Epithelial cell of alveolus of lung (primary cell): ENCODE results near the gene CEP70. TPM values are rescaled to one million over a fixed set of nuclear protein-coding genes. Genes with fewer than 3 reads are reported as not detected.

Experiments used
- total RNA-seq: library from RNA; depleted of rRNA; stranded (reverse); fragments of >200 nt; gene quantifications from 2 replicates; pipeline ENCODE4 v1.2.1, GENCODE V29; 2015

Gene CEP70, protein sequence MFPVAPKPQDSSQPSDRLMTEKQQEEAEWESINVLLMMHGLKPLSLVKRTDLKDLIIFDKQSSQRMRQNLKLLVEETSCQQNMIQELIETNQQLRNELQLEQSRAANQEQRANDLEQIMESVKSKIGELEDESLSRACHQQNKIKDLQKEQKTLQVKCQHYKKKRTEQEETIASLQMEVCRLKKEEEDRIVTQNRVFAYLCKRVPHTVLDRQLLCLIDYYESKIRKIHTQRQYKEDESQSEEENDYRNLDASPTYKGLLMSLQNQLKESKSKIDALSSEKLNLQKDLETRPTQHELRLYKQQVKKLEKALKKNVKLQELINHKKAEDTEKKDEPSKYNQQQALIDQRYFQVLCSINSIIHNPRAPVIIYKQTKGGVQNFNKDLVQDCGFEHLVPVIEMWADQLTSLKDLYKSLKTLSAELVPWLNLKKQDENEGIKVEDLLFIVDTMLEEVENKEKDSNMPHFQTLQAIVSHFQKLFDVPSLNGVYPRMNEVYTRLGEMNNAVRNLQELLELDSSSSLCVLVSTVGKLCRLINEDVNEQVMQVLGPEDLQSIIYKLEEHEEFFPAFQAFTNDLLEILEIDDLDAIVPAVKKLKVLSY
- total RNA-seq: 12.0 and 14.9 TPM in 2 replicates

DNA sequence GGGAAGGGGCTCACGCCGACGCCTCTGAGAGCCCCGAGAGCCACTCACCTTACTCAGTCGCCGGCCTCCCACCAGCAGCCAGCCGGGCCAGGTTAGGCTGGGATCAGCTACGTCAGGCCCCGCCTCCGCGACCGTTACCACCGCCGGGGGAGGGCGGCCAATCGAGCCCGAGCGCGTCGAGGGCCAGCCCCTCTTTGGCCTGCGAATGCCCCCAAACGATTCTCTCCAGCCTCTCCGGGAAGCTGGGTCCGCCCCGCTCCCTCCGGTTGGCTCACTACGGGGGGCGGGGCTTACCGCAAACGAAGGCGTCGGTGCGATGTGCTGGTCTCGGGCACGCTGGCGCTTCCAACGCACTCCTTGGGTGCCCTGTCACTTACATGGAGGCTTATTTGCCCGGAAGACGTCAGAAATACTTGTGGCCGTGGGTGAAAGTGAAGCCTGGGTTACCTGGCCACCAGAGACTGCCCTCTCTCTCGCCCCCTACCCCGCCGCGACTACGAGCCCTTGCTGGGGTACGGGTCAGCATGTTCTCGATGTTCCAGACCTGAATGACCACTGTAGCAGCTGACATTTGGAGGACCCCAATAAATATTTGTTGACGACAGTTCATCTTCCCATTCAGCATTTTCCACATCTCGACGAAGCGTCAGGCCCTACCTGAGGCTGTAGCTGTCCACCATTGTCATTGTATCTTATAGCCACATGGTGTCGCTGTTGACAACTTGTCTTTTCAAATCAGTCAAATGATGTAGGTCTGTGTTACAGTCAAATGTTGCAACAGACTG is at the start of gene CEP70:
CEP70 (minus strand) TSS at position 111 of the 785 bp plus-strand sequence. CDS start 21,333 bp downstream, outside the sequence.

DNA sequence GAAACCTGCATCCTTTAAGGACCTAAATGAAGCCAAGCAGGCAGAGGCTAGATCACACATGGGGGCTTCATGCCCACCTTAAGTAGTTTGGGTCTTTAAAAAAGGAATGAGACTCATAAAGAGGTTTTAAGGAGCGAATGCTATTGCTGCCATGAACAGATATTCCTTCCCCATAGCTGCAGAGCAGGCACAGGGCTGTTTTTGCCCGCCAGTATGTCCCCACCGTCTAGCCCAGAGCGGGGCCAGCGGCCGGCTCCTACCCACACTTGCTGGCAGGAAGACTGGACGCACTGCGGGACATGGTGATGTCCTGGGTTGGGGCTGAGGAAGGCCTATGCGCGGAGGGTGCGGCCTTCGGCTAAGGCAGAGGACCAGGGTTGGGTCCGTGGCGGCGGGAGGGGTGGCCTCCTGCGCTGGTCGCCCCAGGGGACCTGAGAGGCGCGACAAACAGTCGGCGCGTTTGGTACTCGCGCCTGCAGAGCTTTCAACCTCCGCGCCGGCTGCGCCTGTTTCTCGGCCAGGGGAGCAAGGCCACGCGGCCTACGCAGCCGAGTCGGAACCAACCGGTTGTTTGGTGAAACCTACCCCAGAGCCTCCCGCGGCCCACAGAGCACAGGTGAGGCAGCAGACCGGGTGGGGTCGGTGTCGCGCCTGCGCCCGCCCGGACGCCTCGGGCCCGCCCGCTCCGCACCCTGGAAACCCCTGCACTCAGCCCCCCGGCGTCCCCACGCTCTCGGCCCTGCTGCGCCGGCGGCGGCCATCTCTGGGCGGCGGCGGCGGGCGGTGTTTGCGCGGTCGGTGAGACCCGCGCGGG is 14.5 kb upstream of the CEP70 start, which contains the start of gene FAIM:
FAIM (plus strand) TSS at position 450 of the 814 bp plus-strand sequence. CDS start 10,956 bp downstream, outside the sequence.

Other genes with a start within 250 kb of the CEP70 start
- gene MRAS, start 245.7 kb downstream of the CEP70 start, total RNA-seq: 25.1 and 83.3 TPM in 2 replicates
- under 0.01 TPM in 1 of 2 replicates, not detected in the other for gene ESYT3, start 159.6 kb downstream of the CEP70 start, total RNA-seq
- 4.0 and 11.8 TPM in 2 replicates for gene FAIM, start 14.5 kb upstream of the CEP70 start, total RNA-seq
- 5.4 and 9.2 TPM in 2 replicates for gene PIK3CB, start 240.7 kb upstream of the CEP70 start, total RNA-seq